ENCODE data around the gene STXBP5.

GRCh38 chr6:147392917-147393625 is 188.9 kb downstream of the STXBP5 start:
- no peak for TF ChIP-seq CTCF (IDR thresholded peaks at IDR 0.05)
- no peak for TF ChIP-seq EZH2 (IDR thresholded peaks at IDR 0.05; ENCODE audit: borderline replicate concordance, insufficient read depth, low read depth, low read length, poor library complexity, severe bottlenecking)
